SJSA1 (cell line): ENCODE data around the gene AKAP8. TPM values are rescaled to one million over a fixed set of nuclear protein-coding genes. Genes with fewer than 3 reads are reported as not detected.
"Not testable (repeated sequence)": the region's sequence is repeated elsewhere in the genome, so short reads cannot be mapped to it uniquely, and the experiment has no call there.

Source experiments
- DNase-seq, 2 experiments: peaks; one replicate each; pipeline ENCODE4 v3.0.0-alpha.2; 2015 to 2020; ENCODE audit warnings: low spot score in 2 of 2, low read depth in 1 of 2
- H3K27ac ChIP-seq: fragments of 250-450 bp; sonication (Bioruptor Pico); 2 replicates; pipeline ENCODE4 v1.5.1; 2020; ENCODE audit warnings: mild to moderate bottlenecking, moderate library complexity
- H3K27me3 ChIP-seq: fragments of 250-450 bp; sonication (Bioruptor Pico); replicated peaks from 2 replicates; pipeline ENCODE4 v1.5.1; 2020; ENCODE audit warnings: mild to moderate bottlenecking, moderate library complexity
- H3K36me3 ChIP-seq: fragments of 250-450 bp; sonication (Bioruptor Pico); 2 replicates; pipeline ENCODE4 v1.5.1; 2020; ENCODE audit warnings: mild to moderate bottlenecking
- H3K4me1 ChIP-seq: fragments of 250-450 bp; sonication (Bioruptor Pico); replicated peaks from 2 replicates; pipeline ENCODE4 v1.6.1; 2021; ENCODE audit warnings: mild to moderate bottlenecking
- H3K4me3 ChIP-seq: fragments of 250-450 bp; sonication (Bioruptor Pico); 2 replicates; pipeline ENCODE4 v1.5.1; 2020; ENCODE audit warnings: mild to moderate bottlenecking
- H3K9me3 ChIP-seq: fragments of 250-450 bp; sonication (Bioruptor Pico); replicated peaks from 2 replicates; pipeline ENCODE4 v1.5.1; 2020; ENCODE audit warnings: mild to moderate bottlenecking
- total RNA-seq: library from RNA; depleted of rRNA; stranded (reverse); fragments of >200 nt; shearing (Covaris generic); gene quantifications from 2 replicates; pipeline ENCODE4 v1.2.3, GENCODE V29; 2014

Gene AKAP8
- total RNA-seq, 1 experiment from 2014 or later, result 27.5 TPM

DNA sequence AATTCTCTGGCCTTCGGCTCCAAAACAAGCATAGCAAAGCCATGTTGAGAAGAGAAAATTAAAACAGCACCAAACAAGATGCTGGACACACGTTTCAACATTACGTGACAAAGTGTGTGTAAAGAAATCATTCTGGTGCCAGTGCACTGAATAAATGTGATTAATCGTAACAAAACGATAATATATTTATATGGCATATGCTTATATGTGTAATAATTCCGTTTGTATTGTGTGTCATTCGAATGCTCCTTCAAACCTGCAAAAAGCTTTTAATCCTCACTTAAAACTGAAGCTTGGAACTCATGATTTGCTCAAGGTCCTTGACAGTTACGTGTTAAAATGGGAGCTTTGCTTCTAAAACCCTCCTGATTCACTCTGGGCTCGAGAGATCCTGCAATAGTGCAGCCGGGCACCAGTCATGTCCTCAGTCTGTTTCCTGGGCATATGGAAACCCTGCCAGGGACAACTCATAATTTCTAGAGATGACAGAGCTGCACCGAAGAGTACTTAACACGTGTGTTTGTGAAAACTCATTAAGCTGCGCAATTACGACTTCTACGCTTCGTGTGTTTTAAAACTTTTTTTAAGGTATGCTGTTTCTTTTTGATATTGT, 39.9 kb upstream of the AKAP8 start:
- H3K36me3 ChIP-seq, result peaks cover 66% of the 10 kb centered on the region
- H3K27me3 ChIP-seq, result no peaks in the 10 kb centered on the region
- peak overlapping the region; percentile 81 for H3K4me3 ChIP-seq
- H3K4me1 ChIP-seq, result peaks cover 15% of the 10 kb centered on the region
- no peak for DNase-seq
- H3K27ac ChIP-seq, result no peak overlapping the region
- no peaks in the 10 kb centered on the region; the same call in 1 of the 2 replicates for H3K9me3 ChIP-seq

DNA sequence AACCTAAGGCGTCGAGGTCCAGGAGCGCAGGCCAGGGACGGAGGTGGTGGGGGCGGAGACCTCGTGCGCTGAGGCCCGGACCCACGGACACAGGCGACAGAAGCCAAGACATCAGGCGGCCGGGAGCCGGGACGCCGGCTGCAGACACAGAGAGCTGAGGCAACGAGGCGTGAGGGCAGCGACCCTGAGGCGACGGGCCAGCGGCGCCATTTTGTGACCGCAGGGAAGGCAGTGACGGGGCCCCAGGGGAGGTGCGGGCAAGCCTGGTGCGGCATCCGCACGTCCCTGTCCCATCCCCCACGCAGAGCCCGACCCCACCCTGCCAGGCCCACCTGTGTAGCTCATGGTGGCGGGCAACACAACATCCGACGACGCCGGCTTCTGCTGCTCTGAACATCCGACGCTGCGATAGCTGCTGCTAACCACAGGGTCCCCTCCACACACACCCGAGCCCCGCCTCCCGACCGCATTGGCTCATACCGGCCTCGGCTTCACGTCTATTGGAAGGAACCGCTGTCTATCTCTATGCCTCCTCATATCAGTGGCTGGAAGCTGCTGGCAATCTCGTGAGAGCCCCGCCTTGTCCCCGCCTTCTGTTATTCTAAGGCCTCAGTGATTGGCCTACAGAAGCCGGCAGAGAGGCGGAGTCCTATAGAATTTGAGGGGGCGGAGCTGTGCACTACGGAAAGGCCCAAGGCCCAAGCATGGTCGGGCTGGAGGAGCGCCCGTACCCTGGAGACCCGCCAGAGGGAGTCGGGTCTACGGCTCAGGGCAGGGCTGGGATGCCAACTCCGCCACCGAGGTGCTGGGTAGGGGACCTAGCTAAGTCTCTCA, 39.2 kb upstream of the AKAP8 start, which contains the start of gene AKAP8L:
AKAP8L (minus strand) TSS at position 410 of the 834 bp plus-strand sequence; CDS start at position 345, 65 bp downstream.
- Histone ChIP-seq H3K4me1 (peaks cover 15% of the 10 kb centered on the region), H3K36me3 (peaks cover 59% of the 10 kb centered on the region), H3K4me3 (peak within 1 kb of the TSS; percentile 81), H3K27me3 (no peaks in the 10 kb centered on the region), H3K9me3 (no peaks in the 10 kb centered on the region; the same call in 1 of the 2 replicates), H3K27ac (peak within 1 kb of the TSS; percentile 66)
- DNase-seq, result peak; percentile 99 to 100

DNA sequence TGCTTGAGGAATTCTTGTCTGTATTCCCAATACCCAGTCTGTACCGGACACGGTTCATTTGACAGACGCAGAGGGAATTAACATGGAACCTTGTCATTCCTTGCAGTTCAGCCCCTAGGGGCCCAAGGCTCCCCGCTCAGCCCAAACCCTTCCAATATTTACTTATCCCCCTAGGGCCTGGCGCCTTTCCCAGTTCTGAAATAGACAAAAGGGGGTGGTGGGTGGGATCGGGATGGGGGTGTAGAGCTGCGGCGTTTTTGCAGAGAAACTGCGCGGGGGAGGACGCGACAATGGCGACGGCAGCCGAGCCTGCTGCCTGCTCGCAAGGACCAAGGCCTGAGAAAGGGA, 38.6 kb upstream of the AKAP8 start:
- DNase-seq, result no peak
- Histone ChIP-seq H3K27ac (peak overlapping the region; percentile 66), H3K9me3 (no peaks in the 10 kb centered on the region; the same call in 1 of the 2 replicates), H3K4me1 (peaks cover 15% of the 10 kb centered on the region), H3K27me3 (no peaks in the 10 kb centered on the region), H3K36me3 (peaks cover 53% of the 10 kb centered on the region), H3K4me3 (peak overlapping the region; percentile 81)

DNA sequence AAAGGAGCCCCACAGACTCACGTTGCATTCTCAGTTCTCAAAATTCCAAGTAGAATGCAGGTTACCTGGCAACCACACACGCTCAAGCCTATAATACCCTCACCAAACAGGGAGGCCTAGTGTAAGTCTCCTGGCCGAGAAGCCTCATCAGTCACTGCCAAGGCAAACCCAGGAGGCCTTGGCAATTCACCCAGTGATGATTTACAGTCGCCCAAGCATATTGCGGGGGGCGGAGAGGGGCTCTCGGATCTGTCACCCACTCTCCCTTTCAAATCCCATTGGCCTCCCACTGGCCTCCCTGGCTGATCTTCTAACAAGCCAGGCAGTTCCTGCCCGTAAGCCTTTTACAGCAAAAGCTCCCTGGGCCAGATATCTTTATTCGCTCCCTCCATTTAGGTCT, 38.1 kb upstream of the AKAP8 start:
- peaks cover 15% of the 10 kb centered on the region for H3K4me1 ChIP-seq
- H3K9me3 ChIP-seq, result no peaks in the 10 kb centered on the region
- H3K36me3 ChIP-seq, result peaks cover 54% of the 10 kb centered on the region
- H3K4me3 ChIP-seq, result peak overlapping the region; percentile 81
- peak overlapping the region; percentile 66 for H3K27ac ChIP-seq
- no peak for DNase-seq
- H3K27me3 ChIP-seq, result no peaks in the 10 kb centered on the region

DNA sequence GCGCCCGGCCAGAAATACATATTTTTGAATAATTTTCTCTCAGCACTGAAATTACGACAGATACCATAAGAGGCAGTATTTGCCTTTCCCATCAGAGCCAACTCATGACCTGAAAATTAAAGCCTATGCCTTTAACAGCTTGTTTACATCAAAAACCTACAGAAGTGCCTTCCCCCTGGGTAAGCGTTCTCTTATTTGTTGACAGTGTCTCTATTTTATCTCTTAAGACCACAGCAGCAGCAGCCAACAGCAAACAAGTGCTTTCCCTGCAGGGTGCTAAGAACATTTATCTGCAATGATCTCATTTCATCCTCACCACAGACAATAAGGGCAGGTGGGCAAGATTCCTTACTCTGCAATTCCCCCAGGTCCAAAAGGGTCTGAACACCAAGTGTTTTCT, 33.2 kb upstream of the AKAP8 start:
- Histone ChIP-seq H3K4me3 (no peak overlapping the region), H3K27me3 (no peaks in the 10 kb centered on the region), H3K27ac (no peak overlapping the region), H3K36me3 (peaks cover 68% of the 10 kb centered on the region), H3K9me3 (no peaks in the 10 kb centered on the region), H3K4me1 (peaks cover 11% of the 10 kb centered on the region; the same call in 1 of the 2 replicates)
- no peak for DNase-seq

DNA sequence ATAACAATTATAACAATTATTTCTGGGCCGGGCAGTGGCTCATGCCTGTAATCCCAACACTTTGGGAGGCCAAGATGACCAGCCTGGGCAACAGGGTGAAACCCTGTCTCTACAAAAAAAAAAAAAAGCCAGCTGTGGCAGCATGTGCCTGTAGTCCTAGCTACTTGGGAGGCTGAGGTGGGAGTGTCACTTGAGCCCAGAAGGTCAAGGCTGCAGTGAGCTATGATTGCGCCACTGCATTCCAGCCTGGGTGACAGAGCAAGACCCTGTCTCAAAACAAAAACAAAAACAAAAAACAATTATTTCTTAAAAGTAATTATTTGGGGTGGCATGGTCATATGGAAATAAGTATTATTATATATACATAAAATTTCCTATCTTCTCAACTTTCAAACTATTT, 31.8 kb upstream of the AKAP8 start:
- H3K36me3 ChIP-seq, result peaks cover 67% of the 10 kb centered on the region
- not testable (repeated sequence) for H3K27ac ChIP-seq, H3K4me3 ChIP-seq, H3K4me1 ChIP-seq, H3K27me3 ChIP-seq, H3K9me3 ChIP-seq, DNase-seq

DNA sequence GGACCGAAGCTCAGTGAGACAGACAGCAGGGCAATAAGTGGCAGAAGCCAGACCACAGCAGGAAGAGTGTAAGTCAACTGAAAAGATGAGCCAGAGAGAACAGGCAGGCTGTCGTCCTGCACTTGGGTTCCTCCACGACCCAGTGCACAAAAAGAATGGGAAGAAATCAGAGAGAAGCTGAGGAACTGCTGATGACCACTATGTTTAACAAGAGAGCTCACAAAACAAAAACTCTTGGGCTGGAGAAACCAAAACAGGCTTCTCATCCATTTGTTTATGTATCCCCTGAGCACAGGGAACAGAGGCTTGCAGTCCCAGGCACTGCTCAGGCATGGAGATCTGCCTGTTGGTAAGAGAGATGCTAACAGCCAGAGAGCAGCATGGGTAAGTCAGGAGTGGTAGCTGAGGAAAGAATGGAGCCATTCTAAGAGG, 25.2 kb upstream of the AKAP8 start:
- H3K9me3 ChIP-seq, result no peaks in the 10 kb centered on the region
- H3K36me3 ChIP-seq, result peaks cover 80% of the 10 kb centered on the region
- no peak overlapping the region for H3K4me3 ChIP-seq
- no peak overlapping the region for H3K27ac ChIP-seq
- no peaks in the 10 kb centered on the region for H3K4me1 ChIP-seq
- no peak for DNase-seq
- no peaks in the 10 kb centered on the region for H3K27me3 ChIP-seq

DNA sequence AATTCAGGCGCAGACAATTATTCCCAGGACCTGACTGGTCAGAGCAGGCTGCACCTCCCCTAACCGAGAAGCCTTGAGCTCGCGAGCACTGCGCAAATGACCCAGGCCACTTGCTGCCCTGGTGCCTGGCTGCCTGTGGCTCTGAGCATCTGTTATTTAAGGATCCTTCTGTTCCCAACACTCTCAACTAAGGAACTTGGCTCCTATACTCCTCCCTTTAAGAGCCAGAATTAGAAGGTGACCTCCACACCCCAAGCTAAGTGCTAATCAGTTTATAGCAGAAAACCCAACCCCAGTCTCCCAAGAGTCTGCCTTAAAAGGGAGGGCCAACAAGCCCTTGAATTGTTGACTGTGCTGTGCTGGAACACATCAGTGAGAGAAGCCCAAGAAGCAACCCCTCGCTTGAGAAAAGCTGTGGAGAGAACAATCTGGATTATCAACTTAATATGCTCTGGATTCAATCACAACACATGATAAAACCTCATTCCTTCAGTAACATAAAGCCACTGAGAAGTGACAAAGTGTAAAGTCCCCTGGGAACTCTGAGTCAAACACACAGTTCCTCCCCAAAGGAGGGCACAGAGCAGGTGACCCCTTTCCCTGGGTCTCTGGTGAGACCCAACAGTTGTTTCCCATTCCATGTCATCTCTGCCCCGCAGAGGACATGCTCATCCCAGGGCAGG, 24.7 kb upstream of the AKAP8 start:
- Histone ChIP-seq H3K27me3 (no peaks in the 10 kb centered on the region), H3K27ac (no peak overlapping the region), H3K4me3 (no peak overlapping the region), H3K9me3 (no peaks in the 10 kb centered on the region), H3K36me3 (peaks cover 80% of the 10 kb centered on the region), H3K4me1 (no peaks in the 10 kb centered on the region)
- no peak for DNase-seq

DNA sequence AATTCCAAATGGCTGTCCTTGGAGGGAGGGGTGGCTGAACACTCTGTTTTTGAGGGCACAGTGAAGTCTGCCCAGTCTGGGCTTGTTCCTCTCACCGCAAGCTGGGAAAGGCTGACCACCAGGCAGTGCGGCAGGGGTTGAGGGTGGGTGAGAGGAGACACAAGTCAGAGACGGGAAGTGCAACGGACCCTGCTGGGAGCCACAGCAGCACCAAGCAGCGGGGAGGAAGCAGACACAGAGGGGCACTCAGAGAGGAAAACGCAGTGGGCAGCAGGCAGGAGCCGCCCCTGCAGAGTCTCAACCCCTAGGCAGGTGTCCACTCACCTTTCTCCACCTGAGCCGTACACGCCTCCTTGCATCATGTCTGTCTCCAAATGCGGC, 23.6 kb upstream of the AKAP8 start:
- Histone ChIP-seq H3K27ac (no peak overlapping the region), H3K9me3 (no peaks in the 10 kb centered on the region), H3K27me3 (no peaks in the 10 kb centered on the region), H3K36me3 (peaks cover 85% of the 10 kb centered on the region), H3K4me1 (no peaks in the 10 kb centered on the region), H3K4me3 (no peak overlapping the region)
- no peak for DNase-seq

DNA sequence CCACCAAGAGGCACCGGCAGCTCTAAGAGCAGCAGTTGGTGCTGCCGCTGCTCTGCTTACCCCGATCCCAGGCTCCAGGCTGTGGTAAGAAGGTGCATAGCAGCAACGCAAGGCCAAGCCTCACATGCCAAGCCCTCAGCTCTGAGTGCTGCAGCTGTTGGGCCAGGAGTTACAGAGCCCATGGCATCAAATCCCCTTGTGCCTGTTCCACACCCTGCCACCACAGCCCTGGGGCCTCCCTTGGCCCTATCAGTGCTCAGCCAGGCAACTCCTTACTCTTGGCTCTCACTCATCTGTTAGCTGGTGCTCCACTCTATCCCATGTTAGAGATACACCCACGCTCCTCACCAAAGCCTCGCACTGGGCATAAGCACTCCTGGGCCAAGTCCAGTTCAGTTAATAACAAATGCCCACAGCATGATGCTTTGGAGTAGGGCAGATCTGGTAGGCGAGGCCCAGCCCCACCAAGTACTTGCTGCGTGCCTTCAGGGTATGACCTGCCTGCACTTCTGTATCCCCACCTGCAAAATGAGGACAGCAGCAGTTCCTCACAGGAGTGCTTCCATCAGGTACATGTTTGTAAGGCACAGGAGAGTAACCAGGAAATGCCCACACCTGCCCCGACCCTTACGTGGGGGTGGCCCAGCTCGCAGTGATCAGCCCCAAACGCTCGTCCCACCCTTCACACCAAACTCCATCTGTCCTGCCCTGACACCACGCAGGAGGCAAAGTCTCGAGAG, 23.0 kb upstream of the AKAP8 start:
- peaks cover 85% of the 10 kb centered on the region for H3K36me3 ChIP-seq

DNA sequence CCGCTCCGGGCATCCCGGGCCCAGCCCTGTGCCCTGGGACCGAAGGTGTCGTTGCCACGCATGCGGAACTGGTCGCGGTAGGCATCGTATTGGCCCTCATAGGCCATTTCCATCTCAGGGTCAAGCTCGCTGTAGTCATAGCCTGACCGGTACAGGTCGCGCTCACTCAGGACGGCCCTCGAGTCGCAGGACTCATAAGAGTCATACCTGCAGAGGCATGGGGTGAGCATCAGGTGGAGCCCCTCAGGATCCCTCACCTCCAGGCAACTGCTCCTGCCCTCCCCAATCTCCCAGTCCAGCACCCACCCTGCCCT, 21.8 kb upstream of the AKAP8 start:
- H3K27ac ChIP-seq, result no peak overlapping the region

More for the DNA sequence above, 23.0 kb upstream of the AKAP8 start:
- Histone ChIP-seq H3K27ac (no peak overlapping the region), H3K27me3 (no peaks in the 10 kb centered on the region), H3K4me1 (no peaks in the 10 kb centered on the region), H3K9me3 (no peaks in the 10 kb centered on the region), H3K4me3 (no peak overlapping the region)
- DNase-seq, result no peak

DNA sequence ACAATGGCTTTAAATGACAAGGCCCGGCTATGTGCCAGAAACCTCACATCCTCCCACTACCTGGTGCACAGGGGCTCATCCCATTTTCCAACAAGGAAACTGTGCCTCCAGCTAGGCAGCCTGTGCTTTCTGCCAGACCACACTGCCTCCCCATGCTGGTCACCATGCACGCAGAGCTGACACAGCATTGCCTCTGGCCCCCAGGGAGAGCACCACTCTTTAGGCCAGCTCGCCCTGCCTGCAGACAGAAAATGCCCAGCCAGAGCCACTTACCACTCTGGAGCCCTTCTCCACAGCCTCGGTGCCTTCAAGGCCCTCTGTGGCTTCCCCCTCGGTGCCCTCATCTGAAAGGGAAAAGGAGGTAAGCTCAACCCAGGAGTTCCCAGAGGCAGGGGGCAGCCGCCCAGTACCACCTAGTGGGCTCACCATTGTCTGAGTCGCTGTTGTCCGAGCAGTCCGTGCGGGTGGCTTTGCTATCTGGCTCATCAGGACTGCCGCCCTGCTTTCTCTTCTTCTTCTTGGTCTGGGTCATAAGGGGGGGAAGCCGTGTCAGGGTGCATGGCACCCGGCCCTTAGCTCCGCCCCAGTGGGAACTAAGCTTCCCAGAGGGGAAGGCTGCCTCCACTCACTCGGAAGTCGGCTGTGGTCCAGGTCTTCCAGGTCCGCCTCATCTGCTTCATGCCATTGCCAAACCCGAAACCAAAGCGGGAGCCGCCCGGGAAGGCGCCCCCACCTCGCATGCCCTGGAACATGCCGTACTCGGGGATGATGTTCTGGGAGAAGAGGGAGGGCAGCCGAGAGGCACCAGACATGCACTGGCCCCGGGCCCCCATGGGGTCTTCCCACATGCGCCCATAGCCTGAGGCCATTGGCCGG, 21.2 kb upstream of the AKAP8 start:
- Histone ChIP-seq H3K27me3 (no peaks in the 10 kb centered on the region), H3K4me3 (no peak overlapping the region), H3K4me1 (no peaks in the 10 kb centered on the region), H3K27ac (no peak overlapping the region), H3K9me3 (no peaks in the 10 kb centered on the region), H3K36me3 (peaks cover 90% of the 10 kb centered on the region)
- no peak for DNase-seq

More for the DNA sequence above, 21.8 kb upstream of the AKAP8 start:
- no peaks in the 10 kb centered on the region for H3K4me1 ChIP-seq
- H3K4me3 ChIP-seq, result no peak overlapping the region
- H3K27me3 ChIP-seq, result no peaks in the 10 kb centered on the region
- no peak for DNase-seq
- peaks cover 85% of the 10 kb centered on the region for H3K36me3 ChIP-seq
- no peaks in the 10 kb centered on the region for H3K9me3 ChIP-seq

DNA sequence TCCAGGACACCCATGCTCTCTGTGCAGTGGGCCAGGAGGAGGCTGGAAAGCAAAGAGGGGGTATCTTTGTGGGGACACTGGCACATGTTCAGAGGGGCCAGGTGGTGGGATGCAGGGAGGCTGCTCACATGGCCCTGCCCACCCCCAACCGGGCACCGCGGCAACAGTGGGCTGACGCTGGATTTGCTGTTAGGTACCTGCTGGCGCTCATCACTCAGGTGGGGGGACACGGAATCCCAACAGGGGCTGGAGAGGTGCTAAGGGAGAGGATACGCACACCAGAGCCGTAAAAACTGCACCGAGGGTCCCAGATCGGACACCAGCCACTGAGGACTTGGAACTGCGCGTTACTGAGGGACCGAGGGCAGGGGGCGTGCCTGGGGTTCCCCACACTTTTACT, 20.0 kb upstream of the AKAP8 start:
- Histone ChIP-seq H3K4me1 (peaks cover under 1% of the 10 kb centered on the region; the same call in 1 of the 2 replicates), H3K27me3 (no peaks in the 10 kb centered on the region), H3K27ac (no peak overlapping the region), H3K4me3 (no peak overlapping the region), H3K9me3 (no peaks in the 10 kb centered on the region), H3K36me3 (peaks cover 91% of the 10 kb centered on the region)
- no peak for DNase-seq
